Measurements from ENCODE around the gene GLYAT. TPM values are rescaled to one million over a fixed set of nuclear protein-coding genes. Genes with fewer than 3 reads are reported as not detected.
"Not testable (repeated sequence)": the region's sequence is repeated elsewhere in the genome, so short reads cannot be mapped to it uniquely, and the experiment has no call there.

The GLYAT gene
- total and polyA plus RNA-seq, 8 donors, result 0.16 to 0.89 (median 0.37) TPM; not detected in 2

DNA sequence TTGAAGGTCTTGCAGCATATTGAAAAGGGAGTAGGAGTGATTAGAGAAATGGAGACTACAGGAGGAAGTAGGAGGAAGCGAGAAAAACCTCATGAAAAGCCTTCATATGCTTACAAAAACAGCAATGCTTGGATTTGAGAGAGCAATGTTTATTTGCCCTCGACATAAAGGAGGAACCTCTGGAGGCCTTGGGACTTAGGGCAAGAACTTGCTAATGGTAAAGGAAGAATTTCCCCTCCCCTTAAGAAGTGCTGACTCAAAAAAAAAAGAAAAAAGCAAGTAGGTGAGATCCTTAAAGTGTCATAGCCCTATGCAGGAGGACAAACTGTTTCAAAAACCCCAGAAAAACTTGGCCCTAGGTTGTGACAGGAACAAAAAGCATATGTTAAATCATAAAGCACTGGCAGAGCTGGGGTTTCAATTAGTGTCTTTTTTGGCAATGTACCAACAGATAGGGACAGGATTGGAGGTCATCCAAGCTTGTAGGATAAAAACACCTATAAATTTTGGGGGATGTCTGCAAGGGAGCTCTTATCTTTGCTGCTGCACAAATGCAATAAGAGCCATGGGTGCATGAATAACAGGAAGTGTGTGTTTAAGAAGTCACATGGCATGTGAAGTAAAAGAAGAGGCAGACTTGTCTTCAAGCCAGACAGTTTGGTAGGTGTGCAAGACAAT lies 4.9 kb downstream of the GLYAT start:
- Histone ChIP-seq H3K9me3 (no peaks in the 10 kb centered on the region), H3K4me1 (no peaks in the 10 kb centered on the region), H3K27ac (no peak overlapping the region), H3K36me3 (no peaks in the 10 kb centered on the region), H3K4me3 (no peak overlapping the region), H3K27me3 (no peaks in the 10 kb centered on the region)
- intact Hi-C loops (cut with DNase I), result no loop called here
- TF ChIP-seq, protein P1, sequence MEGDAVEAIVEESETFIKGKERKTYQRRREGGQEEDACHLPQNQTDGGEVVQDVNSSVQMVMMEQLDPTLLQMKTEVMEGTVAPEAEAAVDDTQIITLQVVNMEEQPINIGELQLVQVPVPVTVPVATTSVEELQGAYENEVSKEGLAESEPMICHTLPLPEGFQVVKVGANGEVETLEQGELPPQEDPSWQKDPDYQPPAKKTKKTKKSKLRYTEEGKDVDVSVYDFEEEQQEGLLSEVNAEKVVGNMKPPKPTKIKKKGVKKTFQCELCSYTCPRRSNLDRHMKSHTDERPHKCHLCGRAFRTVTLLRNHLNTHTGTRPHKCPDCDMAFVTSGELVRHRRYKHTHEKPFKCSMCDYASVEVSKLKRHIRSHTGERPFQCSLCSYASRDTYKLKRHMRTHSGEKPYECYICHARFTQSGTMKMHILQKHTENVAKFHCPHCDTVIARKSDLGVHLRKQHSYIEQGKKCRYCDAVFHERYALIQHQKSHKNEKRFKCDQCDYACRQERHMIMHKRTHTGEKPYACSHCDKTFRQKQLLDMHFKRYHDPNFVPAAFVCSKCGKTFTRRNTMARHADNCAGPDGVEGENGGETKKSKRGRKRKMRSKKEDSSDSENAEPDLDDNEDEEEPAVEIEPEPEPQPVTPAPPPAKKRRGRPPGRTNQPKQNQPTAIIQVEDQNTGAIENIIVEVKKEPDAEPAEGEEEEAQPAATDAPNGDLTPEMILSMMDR (IDR thresholded peaks at IDR 0.05), result no peak
- DNase-seq (peak in 1 of 4 donors; percentile 22), ATAC-seq (no peak)

DNA sequence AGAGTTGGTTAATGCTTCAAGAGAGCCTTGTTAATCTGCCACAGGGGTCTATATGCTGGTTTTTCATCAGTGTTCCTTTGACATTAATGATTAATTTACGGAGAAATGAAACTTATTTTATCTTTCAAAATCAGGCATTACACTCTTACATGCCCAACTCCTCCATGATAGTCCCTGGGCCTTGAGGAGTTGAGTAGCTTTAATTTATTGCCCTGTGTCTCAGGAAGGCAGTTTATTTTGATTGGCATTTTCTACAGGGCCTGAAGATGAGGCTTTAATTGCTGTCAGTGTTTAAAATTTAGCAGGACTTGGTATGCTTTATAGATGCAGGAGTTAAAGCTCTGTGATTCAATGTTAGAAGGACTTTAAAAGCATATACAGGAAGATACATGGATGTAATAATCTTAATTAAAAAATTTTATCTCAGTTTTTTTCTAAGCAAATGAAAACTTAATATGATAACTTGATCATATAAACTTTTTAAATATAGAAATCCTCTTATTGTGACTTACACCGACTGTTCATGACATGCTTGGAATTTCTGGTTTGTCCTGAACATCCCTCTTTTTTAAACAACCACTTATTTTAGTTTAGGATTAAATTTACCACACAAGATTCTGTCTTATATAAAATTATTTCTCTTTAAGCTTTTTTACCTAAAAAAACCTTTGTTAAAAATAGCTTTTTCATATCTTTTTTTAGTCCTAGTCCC lies 12.2 kb downstream of the GLYAT start:
- H3K4me3 ChIP-seq, result no peak overlapping the region
- TF ChIP-seq, protein P1 (IDR thresholded peaks at IDR 0.05), result no peak
- DNase-seq (no peak), ATAC-seq (no peak)
- intact Hi-C loops (cut with DNase I), result no loop called here
- H3K27me3 ChIP-seq, result no peaks in the 10 kb centered on the region
- H3K9me3 ChIP-seq, result peaks cover 0 to 11% of the 10 kb centered on the region in 2 donors
- no peak overlapping the region for H3K27ac ChIP-seq
- no peaks in the 10 kb centered on the region for H3K36me3 ChIP-seq
- no peaks in the 10 kb centered on the region for H3K4me1 ChIP-seq

DNA sequence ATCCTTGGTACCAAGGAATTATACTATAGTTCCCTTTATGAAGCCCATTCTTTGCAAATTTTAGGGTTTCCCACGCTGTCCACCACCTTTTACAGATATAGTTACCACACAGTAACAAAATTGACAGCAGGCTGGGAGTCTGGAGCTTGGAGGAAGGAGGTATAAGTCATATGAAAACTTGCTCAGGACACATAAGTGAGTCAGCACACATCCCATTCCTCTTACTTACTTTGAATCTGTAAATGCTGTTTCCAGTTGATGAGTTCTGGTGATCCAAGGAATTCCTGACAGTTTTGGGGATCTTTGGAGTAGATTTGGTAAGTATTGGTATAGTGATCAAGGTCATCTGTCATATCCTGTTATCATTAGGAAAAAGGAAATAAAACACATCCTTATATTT lies 19.2 kb downstream of the GLYAT start:
- H3K9me3 ChIP-seq, result peaks cover 0 to 3% of the 10 kb centered on the region in 2 donors
- ATAC-seq (no peak), DNase-seq (no peak)
- no peaks in the 10 kb centered on the region for H3K36me3 ChIP-seq
- H3K27ac ChIP-seq, result no peak overlapping the region
- H3K4me3 ChIP-seq, result no peak overlapping the region
- no peaks in the 10 kb centered on the region for H3K4me1 ChIP-seq
- TF ChIP-seq, protein P1 (IDR thresholded peaks at IDR 0.05), result no peak
- intact Hi-C loops (cut with DNase I), result no loop called here
- H3K27me3 ChIP-seq, result no peaks in the 10 kb centered on the region

DNA sequence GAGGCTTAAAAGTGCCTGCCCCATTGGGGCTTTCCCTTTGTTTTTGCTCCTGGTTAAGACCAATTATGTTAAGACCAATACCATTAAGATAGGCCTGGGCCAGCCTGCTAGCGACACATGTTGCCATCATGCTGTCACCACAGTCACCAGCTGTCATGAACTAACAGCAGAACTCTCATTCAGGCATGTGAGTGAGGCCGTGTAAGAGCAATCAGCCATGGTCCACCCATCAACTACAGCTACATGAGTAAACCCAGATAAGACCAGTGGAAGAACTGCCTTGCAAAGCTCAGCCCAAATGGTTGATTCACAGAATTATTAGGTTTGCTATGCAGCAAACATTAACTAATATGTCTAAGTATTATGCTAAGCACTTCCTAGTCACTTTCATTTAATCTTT lies 19.9 kb downstream of the GLYAT start:
- Histone ChIP-seq H3K4me1 (no peaks in the 10 kb centered on the region), H3K36me3 (no peaks in the 10 kb centered on the region), H3K9me3 (peaks cover 0 to 3% of the 10 kb centered on the region in 2 donors), H3K27me3 (no peaks in the 10 kb centered on the region), H3K27ac (no peak overlapping the region), H3K4me3 (no peak overlapping the region)
- TF ChIP-seq, protein P1 (IDR thresholded peaks at IDR 0.05), result no peak
- intact Hi-C loops (cut with DNase I), result no loop called here
- DNase-seq (no peak), ATAC-seq (no peak)

DNA sequence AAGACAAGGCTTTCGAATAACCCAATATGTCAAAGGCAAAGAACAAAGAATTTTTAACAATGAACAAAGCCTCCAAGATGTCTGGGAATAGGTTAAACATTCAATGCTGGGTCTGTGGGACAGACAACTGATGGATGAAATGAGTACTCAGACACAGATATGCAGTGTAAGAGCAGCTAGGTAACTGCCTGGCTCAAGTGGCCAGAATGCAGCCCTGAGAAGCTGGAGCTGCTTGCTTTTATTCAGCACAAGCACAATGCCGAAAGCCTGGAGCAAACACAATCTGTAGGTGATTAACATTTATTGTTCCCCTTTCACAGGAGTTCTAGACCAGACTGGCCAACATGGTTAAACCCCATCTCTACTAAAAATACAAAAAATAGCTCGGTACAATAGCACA lies 24.0 kb downstream of the GLYAT start:
- Histone ChIP-seq H3K27me3 (no peaks in the 10 kb centered on the region), H3K9me3 (peaks cover 0 to 13% of the 10 kb centered on the region in 2 donors), H3K4me3 (no peak overlapping the region), H3K27ac (no peak overlapping the region), H3K4me1 (no peaks in the 10 kb centered on the region), H3K36me3 (no peaks in the 10 kb centered on the region)
- no peak for ATAC-seq
- intact Hi-C loops (cut with DNase I), result no loop called here
- no peak for DNase-seq
- TF ChIP-seq, protein P1 (IDR thresholded peaks at IDR 0.05), result no peak

DNA sequence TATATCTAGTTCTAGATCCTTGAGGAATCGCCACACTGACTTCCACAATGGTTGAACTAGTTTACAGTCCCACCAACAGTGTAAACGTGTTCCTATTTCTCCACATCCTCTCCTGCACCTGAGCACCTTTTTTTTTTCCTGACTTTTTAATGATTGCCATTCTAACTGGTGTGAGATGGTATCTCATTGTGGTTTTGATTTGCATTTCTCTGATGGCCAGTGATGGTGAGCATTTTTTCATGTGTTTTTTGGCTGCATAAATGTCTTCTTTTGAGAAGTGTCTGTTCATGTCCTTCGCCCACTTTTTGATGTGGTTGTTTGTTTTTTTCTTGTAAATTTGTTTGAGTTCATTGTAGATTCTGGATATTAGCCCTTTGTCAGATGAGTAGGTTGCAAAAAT lies 34.9 kb downstream of the GLYAT start:
- H3K4me1 ChIP-seq; H3K9me3 ChIP-seq; H3K27ac ChIP-seq; H3K27me3 ChIP-seq; H3K4me3 ChIP-seq; ATAC-seq; H3K36me3 ChIP-seq; intact Hi-C loops (cut with DNase I); DNase-seq: not testable (repeated sequence)
